ENCODE data around the gene HTR2A. TPM values are rescaled to one million over a fixed set of nuclear protein-coding genes. Genes with fewer than 3 reads are reported as not detected.
A peak's percentile ranks its signal among the peaks of the same experiment; 100 is the strongest.

HTR2A gene
- total RNA-seq, 1 donor: 6.0 TPM

- TF ChIP-seq CTCF (IDR thresholded peaks at IDR 0.05; ENCODE audit: insufficient read depth, low read length): no peak
Measured at GRCh38 chr13:46850214-46850613, 46.6 kb downstream of the HTR2A start.

GRCh38 chr13:46846726-46847125 lies 50.1 kb downstream of the HTR2A start:
- no peak overlapping the region for H3K4me3 ChIP-seq (ENCODE audit: low read depth, low read length)
- TF ChIP-seq CTCF (IDR thresholded peaks at IDR 0.05; ENCODE audit: insufficient read depth, low read length): no peak
- DNase-seq (ENCODE audit: low read depth): no peak

More at GRCh38 chr13:46850214-46850613, 46.6 kb downstream of the HTR2A start:
- DNase-seq (ENCODE audit: low read depth): peak; percentile 2
- H3K4me3 ChIP-seq (ENCODE audit: low read depth, low read length): no peak overlapping the region

GRCh38 chr13:46845146-46845545 lies 51.7 kb downstream of the HTR2A start:
- H3K4me3 ChIP-seq (ENCODE audit: low read depth, low read length): no peak overlapping the region
- TF ChIP-seq CTCF (IDR thresholded peaks at IDR 0.05; ENCODE audit: insufficient read depth, low read length): no peak
- DNase-seq (ENCODE audit: low read depth): no peak

GRCh38 chr13:46844431-46844830 lies 52.4 kb downstream of the HTR2A start:
- no peak overlapping the region for H3K4me3 ChIP-seq (ENCODE audit: low read depth, low read length)
- no peak for DNase-seq (ENCODE audit: low read depth)
- no peak for TF ChIP-seq CTCF (IDR thresholded peaks at IDR 0.05; ENCODE audit: insufficient read depth, low read length)

GRCh38 chr13:46839399-46839798 lies 57.5 kb downstream of the HTR2A start:
- TF ChIP-seq CTCF (IDR thresholded peaks at IDR 0.05; ENCODE audit: insufficient read depth, low read length): no peak
- H3K4me3 ChIP-seq (ENCODE audit: low read depth, low read length): no peak overlapping the region
- DNase-seq (ENCODE audit: low read depth): no peak

- no peak for TF ChIP-seq CTCF (IDR thresholded peaks at IDR 0.05; ENCODE audit: insufficient read depth, low read length)
- DNase-seq (ENCODE audit: low read depth): no peak
- no peak overlapping the region for H3K4me3 ChIP-seq (ENCODE audit: low read depth, low read length)
Measured at GRCh38 chr13:46834657-46835056, 62.2 kb downstream of the HTR2A start.

GRCh38 chr13:46831588-46832194 lies 65.2 kb downstream of the HTR2A start:
- H3K4me3 ChIP-seq (ENCODE audit: low read depth, low read length): no peak overlapping the region
- peak; percentile 72 for TF ChIP-seq CTCF (IDR thresholded peaks at IDR 0.05; ENCODE audit: insufficient read depth, low read length)
- DNase-seq (ENCODE audit: low read depth): peak; percentile 75
